Stimulated activated naive CD8-positive, alpha-beta T cell treated with anti-CD3 and anti-CD28 coated beads, Interleukin-15, amount 100 ng/mL, for 72 hours (primary cell): ENCODE data around the gene FAM177A1.
A peak's percentile ranks its signal among the peaks of the same experiment; 100 is the strongest.
"Not testable (repeated sequence)": the region's sequence is repeated elsewhere in the genome, so short reads cannot be mapped to it uniquely, and the experiment has no call there.

Experiments
- ATAC-seq: fragments of 150-1000 bp; cut with Tn5 transposase; 2 replicates; pipeline ENCODE4 v1.10.0; 2021; ENCODE audit warnings: mild to moderate bottlenecking, moderate library complexity
- DNase-seq, 2 donors: peaks; one replicate each; pipeline ENCODE4 v3.0.0; 2021 to 2022
- H3K27ac Mint-ChIP-seq, 2 donors: one replicate each; pipeline ENCODE4 v1.8.0; 2022; ENCODE audit warnings: mild to moderate bottlenecking in 2 of 2, mixed read lengths in 2 of 2, moderate library complexity in 2 of 2
- H3K27me3 Mint-ChIP-seq: one replicate; pipeline ENCODE4 v1.8.0; 2022; ENCODE audit warnings: mixed read lengths
- H3K4me1 Mint-ChIP-seq: one replicate; pipeline ENCODE4 v1.8.0; 2022; ENCODE audit warnings: mild to moderate bottlenecking, mixed read lengths
- H3K4me3 Mint-ChIP-seq, 2 donors: one replicate each; pipeline ENCODE4 v1.8.0; 2022; ENCODE audit warnings: mild to moderate bottlenecking in 2 of 2, mixed read lengths in 2 of 2, moderate library complexity in 1 of 2
- H3K9me3 Mint-ChIP-seq, 2 donors: one replicate each; pipeline ENCODE4 v1.8.0; 2022; ENCODE audit warnings: mixed read lengths in 2 of 2

FAM177A1 gene, protein sequence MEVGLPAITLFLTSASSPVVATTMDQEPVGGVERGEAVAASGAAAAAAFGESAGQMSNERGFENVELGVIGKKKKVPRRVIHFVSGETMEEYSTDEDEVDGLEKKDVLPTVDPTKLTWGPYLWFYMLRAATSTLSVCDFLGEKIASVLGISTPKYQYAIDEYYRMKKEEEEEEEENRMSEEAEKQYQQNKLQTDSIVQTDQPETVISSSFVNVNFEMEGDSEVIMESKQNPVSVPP

DNA sequence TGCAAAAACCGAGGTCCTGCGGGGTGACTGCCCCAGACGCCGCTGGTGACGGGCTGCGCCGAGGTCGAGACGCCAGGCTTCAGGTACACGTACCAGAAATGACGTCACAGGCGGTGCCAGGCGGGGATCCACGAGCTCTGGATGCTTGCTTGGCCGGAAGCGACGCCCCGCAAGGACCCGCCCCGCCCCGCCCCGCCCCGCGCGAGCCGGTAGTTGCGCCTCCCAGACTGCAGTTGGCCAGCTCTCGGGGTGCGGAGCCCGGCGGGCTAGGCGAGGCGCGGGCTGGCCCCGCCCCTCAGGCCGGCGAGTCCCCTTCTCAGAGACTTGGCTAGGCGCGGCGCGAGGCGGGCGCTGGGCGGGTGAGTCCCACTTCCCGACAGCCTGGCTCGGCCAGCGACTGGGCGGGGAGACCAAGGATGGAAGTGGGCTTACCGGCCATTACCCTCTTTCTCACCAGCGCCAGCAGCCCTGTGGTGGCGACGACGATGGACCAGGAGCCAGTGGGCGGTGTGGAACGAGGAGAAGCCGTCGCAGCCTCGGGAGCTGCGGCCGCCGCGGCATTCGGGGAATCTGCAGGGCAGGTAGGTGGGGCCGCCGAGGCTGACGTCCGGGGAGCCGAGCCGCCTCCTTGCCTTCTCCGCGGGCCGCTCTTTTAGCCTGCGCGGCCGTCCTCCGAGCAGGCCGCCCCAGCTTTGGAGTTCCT lies at the start of gene FAM177A1:
Gene FAM177A1, plus strand, starts transcription at position 225 of the 703 bp plus-strand sequence. Its CDS starts 192 bp downstream, at position 417.
- DNase-seq (peak; percentile 95 to 98), ATAC-seq (peak; percentile 93)
- Mint-ChIP-seq H3K27ac (peak within 1 kb of the TSS; percentile 98 to 100), H3K9me3 (no peaks in the 10 kb centered on the region), H3K27me3 (no peaks in the 10 kb centered on the region), H3K4me3 (peak within 1 kb of the TSS; percentile 94 to 99), H3K4me1 (peaks cover 31% of the 10 kb centered on the region)

DNA sequence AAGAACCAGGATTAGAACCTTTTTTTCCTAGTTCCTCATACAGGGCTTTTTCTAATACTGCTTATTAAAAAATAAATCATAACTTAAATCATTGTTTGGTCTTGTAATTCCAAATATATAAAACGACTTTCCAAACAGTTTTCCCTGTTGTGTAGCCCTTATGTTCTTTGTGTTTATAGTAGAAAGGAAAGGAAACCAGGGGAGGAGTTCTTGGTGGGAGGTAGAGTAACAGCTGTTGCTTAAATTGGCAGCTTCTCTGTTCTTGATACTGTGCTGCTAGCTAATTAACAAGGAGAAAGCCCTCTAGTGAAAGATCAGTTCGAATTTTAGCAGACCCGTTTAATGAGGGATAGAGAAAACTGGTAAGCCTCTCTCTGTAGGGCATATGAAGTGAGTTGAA lies 48.3 kb upstream of the FAM177A1 start:
- H3K27ac Mint-ChIP-seq, result peak overlapping the region in 1 of 2 donors; percentile 57
- no peak for DNase-seq
- H3K27me3 Mint-ChIP-seq, result no peaks in the 10 kb centered on the region
- no peaks in the 10 kb centered on the region for H3K9me3 Mint-ChIP-seq
- no peak overlapping the region for H3K4me3 Mint-ChIP-seq
- H3K4me1 Mint-ChIP-seq, result peaks cover 19% of the 10 kb centered on the region
- ATAC-seq, result no peak

DNA sequence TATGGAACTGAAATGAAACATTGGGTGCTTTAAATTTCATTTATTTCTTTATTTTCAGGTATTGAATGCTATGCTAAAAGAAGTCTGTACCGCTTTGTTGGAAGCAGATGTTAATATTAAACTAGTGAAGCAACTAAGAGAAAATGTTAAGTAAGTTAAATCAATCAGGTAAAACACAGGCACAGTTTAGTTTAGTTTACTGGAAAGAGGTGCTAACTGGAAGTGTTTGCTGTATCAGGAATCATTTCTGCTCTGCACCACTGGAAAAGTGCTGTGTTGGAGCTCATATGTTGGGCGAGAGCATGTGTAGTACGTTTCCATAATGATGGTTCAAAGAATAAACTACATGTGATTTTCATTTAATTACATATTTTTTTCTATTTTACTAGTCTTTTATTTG lies 46.6 kb upstream of the FAM177A1 start:
- Mint-ChIP-seq H3K4me3 (no peak overlapping the region), H3K9me3 (no peaks in the 10 kb centered on the region), H3K27me3 (no peaks in the 10 kb centered on the region), H3K27ac (no peak overlapping the region), H3K4me1 (peaks cover 8% of the 10 kb centered on the region)
- ATAC-seq (no peak), DNase-seq (no peak)

DNA sequence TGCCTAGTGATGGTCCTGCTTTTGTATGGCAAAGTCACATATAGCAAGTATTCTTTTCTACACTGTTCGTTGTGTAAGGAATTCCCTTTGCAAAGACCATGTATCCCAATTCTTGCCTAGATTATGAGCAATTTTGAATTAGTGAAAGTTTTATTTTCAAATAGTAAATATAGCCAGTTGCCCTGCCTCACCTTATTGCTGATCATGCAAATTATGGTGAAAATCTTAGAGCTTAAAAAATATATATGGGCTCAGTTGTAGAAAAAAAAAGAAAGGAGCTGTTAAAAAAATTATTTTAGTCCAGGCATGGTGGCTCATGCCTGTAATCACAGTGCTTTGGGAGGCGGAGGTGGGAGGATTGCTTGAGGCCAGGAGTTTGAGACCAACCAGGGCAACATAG lies 44.5 kb upstream of the FAM177A1 start:
- DNase-seq, result no peak
- H3K27me3 Mint-ChIP-seq, result no peaks in the 10 kb centered on the region
- H3K4me3 Mint-ChIP-seq, result no peak overlapping the region
- no peaks in the 10 kb centered on the region for H3K9me3 Mint-ChIP-seq
- H3K27ac Mint-ChIP-seq, result no peak overlapping the region
- no peaks in the 10 kb centered on the region for H3K4me1 Mint-ChIP-seq
- ATAC-seq, result no peak

DNA sequence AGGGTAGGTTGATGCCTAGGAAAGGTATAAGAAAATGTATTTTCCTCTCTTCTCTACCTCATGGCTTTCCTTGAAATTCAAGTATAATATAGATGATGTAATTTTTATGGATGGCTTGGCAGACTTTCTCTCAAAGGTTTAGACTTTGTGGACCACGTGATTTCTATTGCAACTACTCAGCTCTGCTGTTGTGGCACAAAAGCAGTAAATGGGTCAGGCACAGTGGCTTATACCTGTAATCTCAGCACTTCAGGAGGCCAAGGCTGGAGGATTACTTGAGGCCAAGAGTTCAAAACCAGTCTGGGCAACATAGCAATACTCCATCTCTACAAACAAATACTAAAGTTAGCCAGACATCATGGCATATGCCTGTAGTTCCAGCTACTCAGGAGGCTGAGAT lies 41.2 kb upstream of the FAM177A1 start:
- DNase-seq, result no peak
- Mint-ChIP-seq H3K27ac (no peak overlapping the region), H3K4me1 (no peaks in the 10 kb centered on the region), H3K4me3 (no peak overlapping the region), H3K9me3 (no peaks in the 10 kb centered on the region), H3K27me3 (no peaks in the 10 kb centered on the region)
- ATAC-seq, result no peak

DNA sequence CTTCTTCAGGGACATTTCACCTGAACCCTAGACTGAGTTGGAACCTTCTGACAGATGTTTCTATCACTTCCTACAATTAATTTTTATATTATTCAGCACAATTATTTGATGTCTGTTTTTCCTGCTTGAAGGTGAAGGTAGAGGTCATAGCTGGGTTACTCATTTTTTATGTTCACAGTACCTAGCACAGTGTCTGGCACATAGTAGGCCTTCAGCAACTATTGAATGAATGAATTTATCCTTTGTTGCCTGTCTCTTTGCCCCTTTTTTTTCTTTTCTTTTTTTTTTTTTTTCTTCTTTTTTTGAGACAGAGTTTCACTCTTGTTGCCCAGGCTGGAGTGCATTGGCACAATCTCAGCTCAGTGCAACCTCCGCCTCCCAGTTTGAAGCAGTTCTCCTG lies 29.5 kb upstream of the FAM177A1 start:
- H3K27ac Mint-ChIP-seq, result no peak overlapping the region
- H3K27me3 Mint-ChIP-seq, result no peaks in the 10 kb centered on the region
- DNase-seq (no peak), ATAC-seq (no peak)
- H3K4me1 Mint-ChIP-seq, result no peaks in the 10 kb centered on the region
- no peak overlapping the region for H3K4me3 Mint-ChIP-seq
- no peaks in the 10 kb centered on the region for H3K9me3 Mint-ChIP-seq

- no peaks in the 10 kb centered on the region for H3K4me1 Mint-ChIP-seq
- no peaks in the 10 kb centered on the region for H3K27me3 Mint-ChIP-seq
- ATAC-seq, result no peak
- peak overlapping the region in 1 of 2 donors; percentile 54 for H3K27ac Mint-ChIP-seq
- H3K9me3 Mint-ChIP-seq, result no peaks in the 10 kb centered on the region
- no peak overlapping the region for H3K4me3 Mint-ChIP-seq
- no peak for DNase-seq
Observed at GRCh38 chr14:35020713-35021112, 25.4 kb upstream of the FAM177A1 start.

DNA sequence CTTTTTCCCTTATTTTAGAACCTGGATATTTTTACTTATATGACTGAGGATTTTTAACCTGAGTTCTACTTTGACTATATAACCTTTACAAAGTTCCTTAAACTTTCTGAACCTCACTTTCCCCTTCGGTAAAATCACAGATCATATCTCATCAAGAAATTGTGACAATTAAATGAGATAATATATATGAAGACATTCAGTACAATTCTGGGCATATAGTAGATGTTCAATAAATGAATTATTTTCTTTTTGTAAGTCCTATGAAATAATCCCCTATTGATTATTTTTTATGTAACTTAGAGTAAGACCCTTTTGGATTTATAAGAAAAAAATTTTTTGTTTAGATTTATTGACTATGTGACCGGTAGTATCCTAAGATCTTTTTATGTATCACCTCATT lies 17.6 kb upstream of the FAM177A1 start:
- ATAC-seq, result no peak
- H3K27ac Mint-ChIP-seq, result no peak overlapping the region
- no peak overlapping the region for H3K4me3 Mint-ChIP-seq
- DNase-seq, result no peak
- H3K27me3 Mint-ChIP-seq, result no peaks in the 10 kb centered on the region
- H3K9me3 Mint-ChIP-seq, result peaks cover 3 to 4% of the 10 kb centered on the region in 2 donors
- H3K4me1 Mint-ChIP-seq, result no peaks in the 10 kb centered on the region

DNA sequence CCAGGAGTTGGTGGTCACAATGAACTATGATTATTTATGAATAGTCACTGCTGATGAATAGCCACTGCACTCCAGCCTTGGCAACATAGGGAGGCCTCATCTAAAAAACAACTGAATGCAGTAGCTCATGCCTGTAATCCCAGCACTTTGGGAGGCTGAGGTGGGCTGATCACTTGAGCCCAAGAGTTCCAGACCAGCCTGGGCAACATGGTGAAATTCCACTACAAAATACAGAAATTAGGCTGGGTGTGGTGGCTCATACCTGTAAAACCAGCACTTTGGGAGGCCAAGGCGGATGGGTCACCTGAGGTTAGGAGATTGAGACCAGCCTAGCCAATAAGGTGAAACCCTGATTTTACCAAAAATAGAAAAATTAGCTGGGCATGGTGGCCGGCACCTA lies 13.5 kb upstream of the FAM177A1 start:
- Mint-ChIP-seq H3K4me1 (no peaks in the 10 kb centered on the region), H3K27me3 (no peaks in the 10 kb centered on the region)
- no peak for DNase-seq

DNA sequence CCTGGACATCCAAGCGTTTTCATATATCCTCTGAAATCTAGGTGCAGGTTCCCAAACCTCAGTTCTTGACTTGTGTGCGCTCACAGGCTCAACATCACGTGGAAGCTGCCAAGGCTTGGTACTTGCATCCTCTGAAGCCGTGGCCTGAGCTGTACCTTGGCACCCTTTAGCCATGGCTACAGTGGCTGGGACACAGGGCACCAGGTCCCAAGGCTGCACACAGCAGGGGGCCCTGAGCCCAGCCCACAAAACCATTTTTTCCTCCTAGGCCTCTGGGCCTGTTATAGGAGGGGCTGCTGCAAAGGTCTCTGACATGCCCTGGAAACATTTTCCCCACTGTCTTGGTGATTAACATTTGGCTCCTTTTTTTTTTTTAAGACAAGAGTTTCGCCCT lies 11.6 kb upstream of the FAM177A1 start:
- Mint-ChIP-seq H3K9me3 (peaks cover 12 to 31% of the 10 kb centered on the region in 2 donors), H3K4me3 (no peak overlapping the region), H3K27ac (peak overlapping the region in 1 of 2 donors; percentile 72), H3K27me3 (no peaks in the 10 kb centered on the region), H3K4me1 (no peaks in the 10 kb centered on the region)
- DNase-seq (no peak), ATAC-seq (no peak)

More for the DNA sequence above, 13.5 kb upstream of the FAM177A1 start:
- no peak overlapping the region for H3K4me3 Mint-ChIP-seq
- no peak for ATAC-seq
- H3K27ac Mint-ChIP-seq, result no peak overlapping the region
- peaks cover 12 to 31% of the 10 kb centered on the region in 2 donors for H3K9me3 Mint-ChIP-seq

DNA sequence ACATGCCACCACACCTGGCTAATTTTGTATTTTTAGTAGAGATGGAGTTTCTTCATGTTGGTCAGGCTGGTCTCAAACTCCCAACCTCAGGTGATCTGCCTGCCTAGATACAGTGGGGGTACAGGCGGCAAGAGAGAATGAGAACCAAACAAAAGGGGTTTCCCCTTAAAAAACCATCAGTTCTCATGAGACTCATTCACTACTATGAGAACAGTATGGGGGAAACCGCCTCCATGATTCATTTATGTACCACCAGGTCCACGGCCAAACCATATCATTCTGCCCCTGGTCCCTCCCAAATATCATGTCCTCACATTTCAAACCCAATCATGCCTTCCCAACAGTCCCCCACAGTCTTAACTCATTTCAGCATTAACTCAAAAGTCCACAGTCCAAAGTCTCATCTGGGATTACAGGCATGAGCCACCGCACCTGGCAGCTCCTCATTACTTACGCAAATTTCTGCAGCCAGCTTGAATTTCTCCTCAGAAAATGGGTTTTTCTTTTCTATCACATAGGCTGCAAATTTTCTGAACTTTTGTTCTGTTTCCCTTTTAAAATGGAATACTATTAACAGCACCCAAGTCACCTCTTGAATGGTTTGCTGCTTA lies 11.0 kb upstream of the FAM177A1 start:
- H3K27me3 Mint-ChIP-seq, DNase-seq, H3K4me1 Mint-ChIP-seq, H3K4me3 Mint-ChIP-seq, H3K27ac Mint-ChIP-seq: not testable (repeated sequence)
- peak; percentile 56 for ATAC-seq
- peaks cover 12 to 31% of the 10 kb centered on the region in 2 donors for H3K9me3 Mint-ChIP-seq

DNA sequence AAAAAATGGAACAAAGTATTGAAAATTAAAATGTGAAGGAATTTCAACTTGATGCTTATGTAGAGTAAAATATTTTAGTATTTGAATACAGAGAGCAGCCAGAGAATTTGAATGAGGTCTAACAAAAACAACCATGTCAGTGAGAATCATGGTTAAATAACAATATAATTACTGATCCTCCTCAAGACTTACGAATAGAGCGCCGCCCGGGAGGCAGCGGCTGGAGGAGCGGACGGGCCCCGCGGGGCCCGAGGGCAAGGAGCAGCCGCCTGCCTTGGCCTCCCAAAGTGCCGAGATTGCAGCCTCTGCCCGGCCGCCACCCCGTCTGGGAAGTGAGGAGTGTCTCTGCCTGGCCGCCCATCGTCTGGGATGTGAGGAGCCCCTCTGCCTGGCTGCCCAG lies 7.8 kb upstream of the FAM177A1 start:
- DNase-seq, H3K27me3 Mint-ChIP-seq, H3K4me3 Mint-ChIP-seq, H3K4me1 Mint-ChIP-seq, ATAC-seq, H3K27ac Mint-ChIP-seq: not testable (repeated sequence)
- peaks cover 10 to 28% of the 10 kb centered on the region in 2 donors for H3K9me3 Mint-ChIP-seq

GRCh38 chr14:35042632-35043031 lies 3.4 kb upstream of the FAM177A1 start:
- Mint-ChIP-seq H3K27me3 (no peaks in the 10 kb centered on the region), H3K4me3 (no peak overlapping the region), H3K27ac (no peak overlapping the region), H3K4me1 (peaks cover 20% of the 10 kb centered on the region), H3K9me3 (no peaks in the 10 kb centered on the region)
- no peak for ATAC-seq
- DNase-seq, result no peak

- Mint-ChIP-seq H3K4me3 (no peak overlapping the region), H3K27ac (no peak overlapping the region), H3K27me3 (no peaks in the 10 kb centered on the region), H3K4me1 (peaks cover 24% of the 10 kb centered on the region), H3K9me3 (no peaks in the 10 kb centered on the region)
- ATAC-seq (no peak), DNase-seq (no peak)
Observed at GRCh38 chr14:35043046-35043445, 3.0 kb upstream of the FAM177A1 start.

DNA sequence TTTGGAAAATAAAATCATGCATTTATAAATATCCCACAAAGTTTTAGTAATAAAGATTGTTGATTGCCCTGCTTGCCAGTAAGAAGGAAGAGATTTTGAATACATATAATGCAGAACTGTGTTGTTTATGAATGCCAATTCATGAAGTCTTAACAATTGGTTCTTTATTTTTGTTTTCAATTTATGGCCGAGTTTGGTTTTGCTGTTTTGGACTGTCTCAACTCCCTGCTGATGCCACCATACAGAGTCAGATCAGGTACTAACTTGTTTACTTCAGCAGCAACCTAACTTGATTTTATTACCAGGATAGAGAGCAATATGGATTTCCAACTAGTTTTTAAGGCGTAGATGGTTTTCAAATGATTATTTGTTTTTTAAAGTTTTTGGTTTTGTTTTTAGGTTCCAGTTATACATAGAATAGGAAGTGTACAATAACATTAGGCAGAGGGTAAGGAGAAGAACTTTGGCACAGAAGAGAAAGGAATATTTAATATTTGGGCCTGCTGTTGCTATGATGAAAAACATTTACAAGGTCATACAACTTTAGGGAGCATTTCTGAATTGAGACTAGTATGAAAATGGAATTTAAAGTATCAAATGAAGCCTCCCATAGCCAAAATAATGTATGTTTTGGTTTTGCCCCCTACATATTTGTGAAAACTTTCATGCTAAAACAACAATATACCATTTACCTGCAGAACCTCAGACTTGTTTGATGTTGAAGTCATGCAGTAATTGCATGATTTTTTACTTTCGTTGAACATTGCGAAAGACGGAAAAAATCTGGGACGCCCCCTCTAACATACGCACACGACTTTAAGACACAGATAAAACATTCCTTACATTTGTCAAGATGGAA lies 904 bp upstream of the FAM177A1 start:
- no peak for DNase-seq
- Mint-ChIP-seq H3K4me3 (peak overlapping the region; percentile 94 to 99), H3K9me3 (no peaks in the 10 kb centered on the region), H3K27ac (peak overlapping the region; percentile 96 to 100), H3K27me3 (no peaks in the 10 kb centered on the region), H3K4me1 (peaks cover 31% of the 10 kb centered on the region)
- ATAC-seq, result peak; percentile 6

GRCh38 chr14:35045798-35046047 lies 349 bp upstream of the FAM177A1 start:
- peaks cover 31% of the 10 kb centered on the region for H3K4me1 Mint-ChIP-seq
- no peaks in the 10 kb centered on the region for H3K27me3 Mint-ChIP-seq
- DNase-seq (no peak), ATAC-seq (no peak)
- H3K4me3 Mint-ChIP-seq, result peak overlapping the region; percentile 94 to 99
- H3K9me3 Mint-ChIP-seq, result no peaks in the 10 kb centered on the region
- H3K27ac Mint-ChIP-seq, result peak overlapping the region; percentile 96 to 100
